H54 (cell line): ENCODE data around the gene MRPS18A.
"Not testable (repeated sequence)": the region's sequence is repeated elsewhere in the genome, so short reads cannot be mapped to it uniquely, and the experiment has no call there.

ENCODE experiments used
- DNase-seq: peaks from one replicate; pipeline ENCODE4 v3.0.0; 2011; ENCODE audit warnings: low spot score, mixed read lengths; ENCODE audit not compliant: insufficient read length
- FAIRE-seq: peaks from 3 replicates; lab custom pipeline; 2011; peaks lifted over from hg19 to GRCh38; lab: Jason Lieb, UNC
- POLR2A ChIP-seq: IDR thresholded peaks from 2 replicates; pipeline ENCODE4 v1.6.1; 2011; ENCODE audit warnings: low read depth, mild to moderate bottlenecking, low read length

Gene MRPS18A

GRCh38 chr6:43635387-43636307 lies 51.9 kb downstream of the MRPS18A start, which contains the start of gene MAD2L1BP:
TSS of gene MAD2L1BP (plus strand) at chr6:43635840. CDS start at chr6:43635876, 36 bp downstream.
- FAIRE-seq (no peak), DNase-seq (peak; percentile 89)
- TF ChIP-seq POLR2A, result peak; percentile 97

GRCh38 chr6:43634702-43635303 lies 52.8 kb downstream of the MRPS18A start:
- TF ChIP-seq POLR2A, result no peak
- no peak for FAIRE-seq
- DNase-seq, result no peak

- not testable (repeated sequence) for DNase-seq, FAIRE-seq
These were observed 54.6 kb downstream of the MRPS18A start for GRCh38 chr6:43633002-43633401.

GRCh38 chr6:43630980-43631619 lies 56.5 kb downstream of the MRPS18A start:
- FAIRE-seq (no peak), DNase-seq (no peak)
- no peak for TF ChIP-seq POLR2A

GRCh38 chr6:43629505-43630300 lies 57.9 kb downstream of the MRPS18A start:
- DNase-seq (peak; percentile 98), FAIRE-seq (peak; percentile 73)
- TF ChIP-seq POLR2A, result 0 out of 2 replicates have a peak, but pooled peaks have one; percentile 39

- TF ChIP-seq POLR2A, result no peak
- FAIRE-seq, result no peak
- DNase-seq, result peak; percentile 98
These were observed 58.5 kb downstream of the MRPS18A start, which contains the start of gene GTPBP2 for GRCh38 chr6:43629104-43629504. TSS of gene GTPBP2 (minus strand) at chr6:43629264. CDS start at chr6:43629162, 102 bp downstream.

GRCh38 chr6:43628393-43629103 lies 59.0 kb downstream of the MRPS18A start:
- no peak for TF ChIP-seq POLR2A
- no peak for FAIRE-seq
- peak; percentile 63 for DNase-seq

- TF ChIP-seq POLR2A, result no peak
- DNase-seq, result peak; percentile 96
- FAIRE-seq, result peak; percentile 64
These were observed 60.4 kb downstream of the MRPS18A start for GRCh38 chr6:43627008-43627825.

- DNase-seq (no peak), FAIRE-seq (no peak)
- TF ChIP-seq POLR2A, result no peak
These were observed 62.1 kb downstream of the MRPS18A start for GRCh38 chr6:43625393-43625992.

- FAIRE-seq, result no peak
- no peak for DNase-seq
- no peak for TF ChIP-seq POLR2A
These were observed 62.8 kb downstream of the MRPS18A start for GRCh38 chr6:43624786-43625288.
